HCT116 (cell line): ENCODE data around the gene HS3ST2.

Source experiments
- EGR1 ChIP-seq: IDR thresholded peaks from 2 replicates; pipeline ENCODE4 v1.6.1; 2012; ENCODE audit warnings: low read depth
- EZH2 ChIP-seq: fragments of 200-600 bp; sonication (generic); IDR thresholded peaks from 2 replicates; pipeline ENCODE4 v1.6.1; 2017; ENCODE audit warnings: antibody characterized with exemption, mixed run types
- FOSL1 ChIP-seq: IDR thresholded peaks from 2 replicates; pipeline ENCODE4 v1.6.1; 2012; ENCODE audit warnings: low read depth
- JUND ChIP-seq: IDR thresholded peaks from 2 replicates; pipeline ENCODE4 v1.6.1; 2012
- POLR2A ChIP-seq: IDR thresholded peaks from 2 replicates; pipeline ENCODE4 v1.7.0; 2011; ENCODE audit warnings: borderline replicate concordance; ENCODE audit not compliant: insufficient read depth, insufficient read length; ENCODE audit errors: extremely low read depth
- RAD21 ChIP-seq: IDR thresholded peaks from 2 replicates; pipeline ENCODE4 v1.6.1; 2012; ENCODE audit warnings: low read depth, mild to moderate bottlenecking
- SP1 ChIP-seq: IDR thresholded peaks from 2 replicates; pipeline ENCODE4 v1.6.1; 2012; ENCODE audit warnings: low read depth
- ZNF274 ChIP-seq: fragments of 200-500 bp; sonication (Bioruptor generic); IDR thresholded peaks from 2 replicates; pipeline ENCODE4 v1.6.1; 2014; ENCODE audit warnings: mild to moderate bottlenecking, low read depth, low read length, inconsistent platforms
- TF ChIP-seq, protein P1 (sequence below), 3 experiments: fragments of 200-600 bp in 1 of 3; sonication (generic) in 1 of 3; IDR thresholded peaks in 2 of 3; conservative IDR thresholded peaks in 1 of 3; 2 replicates each; pipeline ENCODE4 v1.5.1; 2012 to 2017; ENCODE audit warnings: low read depth in 2 of 3, low read length in 2 of 3, antibody characterized with exemption in 1 of 3, borderline replicate concordance in 1 of 3, control low read depth in 1 of 3, mild to moderate bottlenecking in 1 of 3, mixed read lengths in 1 of 3, mixed run types in 1 of 3, moderate library complexity in 1 of 3; ENCODE audit not compliant: insufficient read depth in 1 of 3
- TF ChIP-seq, protein P2 (sequence below): IDR thresholded peaks from 2 replicates; pipeline ENCODE4 v1.6.1; 2012
- TF ChIP-seq, protein P3 (sequence below): IDR thresholded peaks from 2 replicates; pipeline ENCODE4 v1.6.1; 2012; ENCODE audit warnings: low read depth
- TF ChIP-seq, protein P4 (sequence below): IDR thresholded peaks from 2 replicates; pipeline ENCODE4 v1.6.1; 2011; ENCODE audit warnings: mild to moderate bottlenecking, low read length, moderate library complexity; ENCODE audit not compliant: insufficient replicate concordance; ENCODE audit errors: extremely low read depth

DNA sequence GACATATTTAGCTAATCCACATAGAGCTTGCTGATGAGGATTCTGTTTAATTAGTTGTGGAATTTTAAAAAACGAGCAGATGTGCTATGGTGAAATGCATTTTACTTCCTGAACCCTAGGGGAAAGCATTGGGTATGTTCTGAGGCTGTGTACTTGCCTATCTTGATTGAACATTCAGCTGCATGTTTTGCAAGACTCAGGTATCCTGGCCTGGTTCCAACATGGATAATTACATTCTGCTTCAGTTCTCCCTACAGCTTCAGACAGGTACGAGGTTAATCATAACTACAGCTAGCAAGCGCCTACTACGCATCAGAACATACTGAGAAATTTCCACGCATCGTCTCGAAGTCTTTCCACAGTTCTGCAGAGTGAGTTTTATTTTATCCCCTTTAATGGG is 77.0 kb downstream of the HS3ST2 start:
- TF ChIP-seq, protein P1, sequence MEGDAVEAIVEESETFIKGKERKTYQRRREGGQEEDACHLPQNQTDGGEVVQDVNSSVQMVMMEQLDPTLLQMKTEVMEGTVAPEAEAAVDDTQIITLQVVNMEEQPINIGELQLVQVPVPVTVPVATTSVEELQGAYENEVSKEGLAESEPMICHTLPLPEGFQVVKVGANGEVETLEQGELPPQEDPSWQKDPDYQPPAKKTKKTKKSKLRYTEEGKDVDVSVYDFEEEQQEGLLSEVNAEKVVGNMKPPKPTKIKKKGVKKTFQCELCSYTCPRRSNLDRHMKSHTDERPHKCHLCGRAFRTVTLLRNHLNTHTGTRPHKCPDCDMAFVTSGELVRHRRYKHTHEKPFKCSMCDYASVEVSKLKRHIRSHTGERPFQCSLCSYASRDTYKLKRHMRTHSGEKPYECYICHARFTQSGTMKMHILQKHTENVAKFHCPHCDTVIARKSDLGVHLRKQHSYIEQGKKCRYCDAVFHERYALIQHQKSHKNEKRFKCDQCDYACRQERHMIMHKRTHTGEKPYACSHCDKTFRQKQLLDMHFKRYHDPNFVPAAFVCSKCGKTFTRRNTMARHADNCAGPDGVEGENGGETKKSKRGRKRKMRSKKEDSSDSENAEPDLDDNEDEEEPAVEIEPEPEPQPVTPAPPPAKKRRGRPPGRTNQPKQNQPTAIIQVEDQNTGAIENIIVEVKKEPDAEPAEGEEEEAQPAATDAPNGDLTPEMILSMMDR (IDR thresholded peaks at IDR 0.05 in 2 of 3, conservative IDR thresholded peaks at IDR 0.05 in 1 of 3; ENCODE audit: borderline replicate concordance in 1 of 3, insufficient read depth in 1 of 3, low read depth in 2 of 3, low read length in 2 of 3) = no peak
- no peak for TF ChIP-seq JUND
- no peak for TF ChIP-seq ZNF274
- TF ChIP-seq FOSL1 = no peak
- no peak for TF ChIP-seq POLR2A
- TF ChIP-seq EZH2 = no peak
- TF ChIP-seq, protein P2, sequence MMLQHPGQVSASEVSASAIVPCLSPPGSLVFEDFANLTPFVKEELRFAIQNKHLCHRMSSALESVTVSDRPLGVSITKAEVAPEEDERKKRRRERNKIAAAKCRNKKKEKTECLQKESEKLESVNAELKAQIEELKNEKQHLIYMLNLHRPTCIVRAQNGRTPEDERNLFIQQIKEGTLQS = no peak
- TF ChIP-seq, protein P3, sequence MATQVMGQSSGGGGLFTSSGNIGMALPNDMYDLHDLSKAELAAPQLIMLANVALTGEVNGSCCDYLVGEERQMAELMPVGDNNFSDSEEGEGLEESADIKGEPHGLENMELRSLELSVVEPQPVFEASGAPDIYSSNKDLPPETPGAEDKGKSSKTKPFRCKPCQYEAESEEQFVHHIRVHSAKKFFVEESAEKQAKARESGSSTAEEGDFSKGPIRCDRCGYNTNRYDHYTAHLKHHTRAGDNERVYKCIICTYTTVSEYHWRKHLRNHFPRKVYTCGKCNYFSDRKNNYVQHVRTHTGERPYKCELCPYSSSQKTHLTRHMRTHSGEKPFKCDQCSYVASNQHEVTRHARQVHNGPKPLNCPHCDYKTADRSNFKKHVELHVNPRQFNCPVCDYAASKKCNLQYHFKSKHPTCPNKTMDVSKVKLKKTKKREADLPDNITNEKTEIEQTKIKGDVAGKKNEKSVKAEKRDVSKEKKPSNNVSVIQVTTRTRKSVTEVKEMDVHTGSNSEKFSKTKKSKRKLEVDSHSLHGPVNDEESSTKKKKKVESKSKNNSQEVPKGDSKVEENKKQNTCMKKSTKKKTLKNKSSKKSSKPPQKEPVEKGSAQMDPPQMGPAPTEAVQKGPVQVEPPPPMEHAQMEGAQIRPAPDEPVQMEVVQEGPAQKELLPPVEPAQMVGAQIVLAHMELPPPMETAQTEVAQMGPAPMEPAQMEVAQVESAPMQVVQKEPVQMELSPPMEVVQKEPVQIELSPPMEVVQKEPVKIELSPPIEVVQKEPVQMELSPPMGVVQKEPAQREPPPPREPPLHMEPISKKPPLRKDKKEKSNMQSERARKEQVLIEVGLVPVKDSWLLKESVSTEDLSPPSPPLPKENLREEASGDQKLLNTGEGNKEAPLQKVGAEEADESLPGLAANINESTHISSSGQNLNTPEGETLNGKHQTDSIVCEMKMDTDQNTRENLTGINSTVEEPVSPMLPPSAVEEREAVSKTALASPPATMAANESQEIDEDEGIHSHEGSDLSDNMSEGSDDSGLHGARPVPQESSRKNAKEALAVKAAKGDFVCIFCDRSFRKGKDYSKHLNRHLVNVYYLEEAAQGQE = no peak
- TF ChIP-seq SP1 = no peak
- no peak for TF ChIP-seq RAD21
- TF ChIP-seq, protein P4, sequence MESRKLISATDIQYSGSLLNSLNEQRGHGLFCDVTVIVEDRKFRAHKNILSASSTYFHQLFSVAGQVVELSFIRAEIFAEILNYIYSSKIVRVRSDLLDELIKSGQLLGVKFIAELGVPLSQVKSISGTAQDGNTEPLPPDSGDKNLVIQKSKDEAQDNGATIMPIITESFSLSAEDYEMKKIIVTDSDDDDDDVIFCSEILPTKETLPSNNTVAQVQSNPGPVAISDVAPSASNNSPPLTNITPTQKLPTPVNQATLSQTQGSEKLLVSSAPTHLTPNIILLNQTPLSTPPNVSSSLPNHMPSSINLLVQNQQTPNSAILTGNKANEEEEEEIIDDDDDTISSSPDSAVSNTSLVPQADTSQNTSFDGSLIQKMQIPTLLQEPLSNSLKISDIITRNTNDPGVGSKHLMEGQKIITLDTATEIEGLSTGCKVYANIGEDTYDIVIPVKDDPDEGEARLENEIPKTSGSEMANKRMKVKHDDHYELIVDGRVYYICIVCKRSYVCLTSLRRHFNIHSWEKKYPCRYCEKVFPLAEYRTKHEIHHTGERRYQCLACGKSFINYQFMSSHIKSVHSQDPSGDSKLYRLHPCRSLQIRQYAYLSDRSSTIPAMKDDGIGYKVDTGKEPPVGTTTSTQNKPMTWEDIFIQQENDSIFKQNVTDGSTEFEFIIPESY = no peak
- TF ChIP-seq EGR1 = no peak
